GM23338 (cell line): ENCODE results near the gene LCMT1. TPM values are rescaled to one million over a fixed set of nuclear protein-coding genes. Genes with fewer than 3 reads are reported as not detected.

Source experiments
- ATAC-seq: fragments of 200-7000 bp; cut with Tn5 transposase; 3 replicates; pipeline ENCODE4 v1.9.1; 2020
- DNase-seq: peaks from one replicate; pipeline ENCODE4 v3.0.0-alpha.2; 2015; ENCODE audit warnings: low spot score
- H2AFZ ChIP-seq: fragments of 200-600 bp; sonication (generic); 2 replicates; pipeline ENCODE4 v1.8.0; 2016; ENCODE audit warnings: antibody characterized with exemption, mild to moderate bottlenecking, moderate library complexity
- H3F3A ChIP-seq: fragments of 200-600 bp; sonication (generic); replicated peaks from 2 replicates; pipeline ENCODE4 v1.8.0; 2017; ENCODE audit warnings: antibody characterized with exemption, mixed run types, low read depth
- H3K27ac ChIP-seq: fragments of 200-600 bp; sonication (generic); 2 replicates; pipeline ENCODE4 v1.6.1; 2016; ENCODE audit warnings: low read depth
- H3K27me3 ChIP-seq: fragments of 200-600 bp; sonication (generic); 2 replicates; pipeline ENCODE4 v1.8.0; 2016; ENCODE audit warnings: mild to moderate bottlenecking, mixed run types, moderate library complexity; ENCODE audit not compliant: insufficient read depth
- H3K36me3 ChIP-seq: fragments of 200-600 bp; sonication (generic); 2 replicates; pipeline ENCODE4 v1.8.0; 2016; ENCODE audit warnings: mild to moderate bottlenecking; ENCODE audit not compliant: insufficient read depth
- H3K4me1 ChIP-seq: fragments of 200-600 bp; sonication (generic); 2 replicates; pipeline ENCODE4 v1.8.0; 2016; ENCODE audit warnings: mild to moderate bottlenecking, moderate library complexity; ENCODE audit not compliant: insufficient read depth
- H3K4me2 ChIP-seq: fragments of 200-600 bp; sonication (generic); 2 replicates; pipeline ENCODE4 v1.7.1; 2017; ENCODE audit warnings: mixed run types
- H3K4me3 ChIP-seq: fragments of 200-600 bp; sonication (generic); 2 replicates; pipeline ENCODE4 v1.6.1; 2016; ENCODE audit warnings: mixed run types
- H3K79me2 ChIP-seq: fragments of 200-600 bp; sonication (generic); replicated peaks from 2 replicates; pipeline ENCODE4 v1.8.0; 2017; ENCODE audit warnings: mild to moderate bottlenecking; ENCODE audit not compliant: insufficient read depth
- H3K9me2 ChIP-seq: fragments of 200-600 bp; sonication (generic); 2 replicates; pipeline ENCODE4 v1.8.0; 2017; ENCODE audit not compliant: insufficient read depth
- H4K20me1 ChIP-seq: fragments of 200-600 bp; sonication (generic); replicated peaks from 2 replicates; pipeline ENCODE4 v1.8.0; 2017; ENCODE audit warnings: mild to moderate bottlenecking; ENCODE audit not compliant: insufficient read depth
- H3K27ac Mint-ChIP-seq: 2 replicates; pipeline ENCODE4 v1.8.0; 2020; ENCODE audit warnings: inconsistent platforms, mild to moderate bottlenecking, moderate library complexity, mixed read lengths
- H3K27me3 Mint-ChIP-seq: 3 replicates; pipeline ENCODE4 v1.8.0; 2022; ENCODE audit warnings: low read depth, mild to moderate bottlenecking, moderate library complexity, mixed read lengths, inconsistent platforms; ENCODE audit not compliant: insufficient read depth, poor library complexity
- H3K36me3 Mint-ChIP-seq: 3 replicates; pipeline ENCODE4 v1.8.0; 2021; ENCODE audit warnings: low read depth, mild to moderate bottlenecking, inconsistent platforms, moderate library complexity, mixed read lengths
- H3K4me1 Mint-ChIP-seq: 3 replicates; pipeline ENCODE4 v1.8.0; 2020; ENCODE audit warnings: mild to moderate bottlenecking, inconsistent platforms, mixed read lengths
- H3K4me3 Mint-ChIP-seq: 3 replicates; pipeline ENCODE4 v1.8.0; 2021; ENCODE audit warnings: moderate library complexity, mild to moderate bottlenecking, inconsistent platforms, mixed read lengths
- H3K9me3 Mint-ChIP-seq: 3 replicates; pipeline ENCODE4 v1.8.0; 2020; ENCODE audit warnings: moderate library complexity, mild to moderate bottlenecking, inconsistent platforms, mixed read lengths
- CREB1 ChIP-seq: fragments of 250-450 bp; sonication (Bioruptor Pico); IDR thresholded peaks from 2 replicates; pipeline ENCODE4 v1.5.0; 2020; ENCODE audit warnings: low read depth, mild to moderate bottlenecking, moderate library complexity
- CTCF ChIP-seq, 2 experiments: fragments of 200-600 bp in 1 of 2; sonication (generic) in 1 of 2; conservative IDR thresholded peaks; 2 replicates each; pipeline versions ENCODE4 v1.5.1 to v1.6.1; 2016 to 2017; ENCODE audit warnings: antibody characterized with exemption in 2 of 2, low read depth in 2 of 2, mild to moderate bottlenecking in 2 of 2, moderate library complexity in 1 of 2
- ETS1 ChIP-seq: IDR thresholded peaks from 2 replicates; pipeline ENCODE4 v1.6.1; 2016; ENCODE audit warnings: antibody characterized with exemption
- EZH2 ChIP-seq: fragments of 200-600 bp; sonication (generic); IDR thresholded peaks from one replicate; pipeline ENCODE4 v1.8.0; 2017; ENCODE audit warnings: antibody characterized with exemption, mild to moderate bottlenecking, low read depth; ENCODE audit not compliant: unreplicated experiment
- NANOG ChIP-seq: IDR thresholded peaks from 2 replicates; pipeline ENCODE4 v1.6.1; 2016; ENCODE audit warnings: antibody characterized with exemption, borderline replicate concordance
- POLR2AphosphoS5 ChIP-seq: IDR thresholded peaks from 2 replicates; pipeline ENCODE4 v1.6.1; 2016; ENCODE audit warnings: antibody characterized with exemption, low read depth
- STAT1 ChIP-seq: IDR thresholded peaks from one replicate; pipeline ENCODE4 v1.6.1; 2016; ENCODE audit warnings: antibody characterized with exemption; ENCODE audit not compliant: unreplicated experiment
- ZNF114 ChIP-seq: fragments of 250-450 bp; sonication (Bioruptor Pico); IDR thresholded peaks from 2 replicates; pipeline ENCODE4 v1.5.0; 2020; ENCODE audit warnings: mild to moderate bottlenecking, moderate library complexity
- ZNF462 ChIP-seq: fragments of 250-450 bp; sonication (Bioruptor Pico); IDR thresholded peaks from 2 replicates; pipeline ENCODE4 v1.5.0; 2020; ENCODE audit warnings: mild to moderate bottlenecking, moderate library complexity
- polyA plus RNA-seq: library from polyadenylated mRNA; unstranded; fragments of >200 nt; fragmentation: Nextera tagmentation; extraction: Ambion mirVana; gene quantifications from 2 replicates; pipeline ENCODE4 v1.2.1, GENCODE V29; 2016
- total RNA-seq: library from RNA; depleted of rRNA; stranded (reverse); fragments of >200 nt; shearing (Covaris generic); gene quantifications from 2 replicates; pipeline ENCODE4 v1.2.3, GENCODE V29; 2014

LCMT1 gene
- total and polyA plus RNA-seq, 2 experiments from 2014 or later, result 56.2 to 84.6 TPM

DNA sequence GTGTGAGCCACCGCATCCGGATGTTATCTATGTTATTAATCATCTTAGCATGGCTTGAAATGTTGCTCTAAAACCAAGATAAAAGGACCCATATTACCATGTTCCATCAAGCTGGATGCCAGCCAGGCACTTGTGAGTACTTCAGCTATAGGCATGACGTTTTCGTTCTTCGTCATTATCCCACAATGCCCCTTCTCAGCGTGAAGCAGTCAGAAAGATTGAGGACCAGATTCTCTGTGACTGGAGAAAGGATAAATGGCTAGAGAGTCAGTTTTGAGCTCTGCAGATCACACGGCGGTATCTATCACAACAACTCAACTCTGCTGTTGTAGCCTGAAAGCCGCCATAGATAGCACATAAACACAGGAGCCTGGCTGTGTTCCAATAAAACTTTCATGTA, 29.8 kb upstream of the LCMT1 start (continued):
- no peak for TF ChIP-seq ZNF462 (CRISPR knock-in tag)
- TF ChIP-seq CTCF (conservative IDR thresholded peaks at IDR 0.05; ENCODE audit: low read depth in 2 of 2), result no peak
- TF ChIP-seq STAT1, result no peak
- TF ChIP-seq POLR2AphosphoS5, result no peak
- TF ChIP-seq ZNF114, result no peak
- TF ChIP-seq NANOG, result no peak

GRCh38 chr16:25083065-25083464, 28.5 kb upstream of the LCMT1 start:
- TF ChIP-seq EZH2, result no peak
- TF ChIP-seq ZNF114, result no peak
- TF ChIP-seq CTCF (conservative IDR thresholded peaks at IDR 0.05; ENCODE audit: low read depth in 2 of 2), result no peak
- TF ChIP-seq ETS1, result no peak
- no peak for TF ChIP-seq CREB1 (CRISPR knock-in tag)
- no peaks in the 10 kb centered on the region for H3K36me3 Mint-ChIP-seq
- no peak overlapping the region for H3K4me3 Mint-ChIP-seq

More at GRCh38 chr16:25083065-25083464, 28.5 kb upstream of the LCMT1 start:
- Histone ChIP-seq H3K9me2 (no peaks in the 10 kb centered on the region), H2AFZ (no peak overlapping the region), H3K79me2 (no peaks in the 10 kb centered on the region), H4K20me1 (0 out of 2 replicates have a peak, but pooled peaks cover 3% of the 10 kb centered on the region), H3F3A (no peaks in the 10 kb centered on the region), H3K4me3 (no peak overlapping the region), H3K27me3 (no peaks in the 10 kb centered on the region), H3K27ac (no peak overlapping the region), H3K4me1 (no peaks in the 10 kb centered on the region), H3K36me3 (no peaks in the 10 kb centered on the region), H3K4me2 (no peak overlapping the region)
- Mint-ChIP-seq H3K27ac (no peak overlapping the region), H3K4me1 (no peaks in the 10 kb centered on the region), H3K27me3 (peaks cover 2% of the 10 kb centered on the region), H3K9me3 (no peaks in the 10 kb centered on the region; the same call in 2 of the 3 replicates)
- ATAC-seq (no peak), DNase-seq (no peak)
